MCF 10A (cell line): ENCODE results near the gene ZNF699. TPM values are rescaled to one million over a fixed set of nuclear protein-coding genes. Genes with fewer than 3 reads are reported as not detected.

Experiments used
- BruUV-seq: library from RNA; stranded (reverse); fragments of 400-500 nt; replicated peaks from 2 replicates; lab custom pipeline; 2021; lab: Mats Ljungman, UMichigan
- CTCF ChIA-PET: fragments of 300-600 bp; sonication (Branson Sonifier 250); formaldehyde crosslinking; extraction: SDS; loops from one replicate; lab custom pipeline; 2021; ENCODE audit warnings: antibody characterized with exemption, inconsistent platforms; lab: Yijun Ruan, JAX
- POLR2A ChIA-PET: fragments of 300-600, 350-650 bp; sonication (Branson Sonifier 250); formaldehyde crosslinking; extraction: SDS; loops from one replicate; lab custom pipeline; 2020; ENCODE audit warnings: antibody characterized with exemption, inconsistent platforms; lab: Yijun Ruan, JAX
- DNase-seq: peaks from one replicate; pipeline ENCODE4 v3.0.0-alpha.2; 2018; ENCODE audit not compliant: unreplicated experiment
- H3K27ac Mint-ChIP-seq: one replicate; pipeline ENCODE4 v1.8.0; 2022; ENCODE audit warnings: mild to moderate bottlenecking, low read depth, mixed read lengths; ENCODE audit not compliant: unreplicated experiment
- H3K27me3 Mint-ChIP-seq: one replicate; pipeline ENCODE4 v1.8.0; 2022; ENCODE audit warnings: mixed read lengths; ENCODE audit not compliant: insufficient read depth, unreplicated experiment
- H3K36me3 Mint-ChIP-seq: one replicate; pipeline ENCODE4 v1.8.0; 2022; ENCODE audit warnings: mild to moderate bottlenecking, moderate library complexity, mixed read lengths; ENCODE audit not compliant: insufficient read depth, unreplicated experiment
- H3K4me1 Mint-ChIP-seq: one replicate; pipeline ENCODE4 v1.8.0; 2022; ENCODE audit warnings: mixed read lengths; ENCODE audit not compliant: insufficient read depth, unreplicated experiment
- H3K4me3 Mint-ChIP-seq: one replicate; pipeline ENCODE4 v1.8.0; 2022; ENCODE audit warnings: mild to moderate bottlenecking, moderate library complexity, mixed read lengths; ENCODE audit not compliant: unreplicated experiment
- H3K9me3 Mint-ChIP-seq: one replicate; pipeline ENCODE4 v1.8.0; 2022; ENCODE audit warnings: mixed read lengths; ENCODE audit not compliant: unreplicated experiment
- intact Hi-C: fragments of 100-400 bp; cut with micrococcal nuclease; formaldehyde crosslinking; loops from 2 replicates; pipeline ENCODE4 v1.14.1; 2022
- total RNA-seq: library from RNA; stranded (reverse); gene quantifications from 2 replicates; pipeline ENCODE4 v1.2.3, GENCODE V29; 2022
- TF ChIP-seq, protein P1 (sequence below): fragments of 200-600 bp; IDR thresholded peaks from one replicate; pipeline ENCODE4 v1.8.0; 2022; ENCODE audit warnings: antibody characterized with exemption, mild to moderate bottlenecking; ENCODE audit not compliant: unreplicated experiment

ZNF699 gene
- total RNA-seq, 1 experiment from 2014 or later = 6.7 TPM

GRCh38 chr19:9348671-9349070, 39.0 kb upstream of the ZNF699 start:
- DNase-seq = no peak
- BruUV-seq = no TSS peak
- Mint-ChIP-seq H3K4me3 (no peak overlapping the region), H3K9me3 (peaks cover 36% of the 10 kb centered on the region), H3K27me3 (no peaks in the 10 kb centered on the region), H3K27ac (no peak overlapping the region), H3K4me1 (no peaks in the 10 kb centered on the region), H3K36me3 (peaks cover 5% of the 10 kb centered on the region)
- TF ChIP-seq, protein P1, sequence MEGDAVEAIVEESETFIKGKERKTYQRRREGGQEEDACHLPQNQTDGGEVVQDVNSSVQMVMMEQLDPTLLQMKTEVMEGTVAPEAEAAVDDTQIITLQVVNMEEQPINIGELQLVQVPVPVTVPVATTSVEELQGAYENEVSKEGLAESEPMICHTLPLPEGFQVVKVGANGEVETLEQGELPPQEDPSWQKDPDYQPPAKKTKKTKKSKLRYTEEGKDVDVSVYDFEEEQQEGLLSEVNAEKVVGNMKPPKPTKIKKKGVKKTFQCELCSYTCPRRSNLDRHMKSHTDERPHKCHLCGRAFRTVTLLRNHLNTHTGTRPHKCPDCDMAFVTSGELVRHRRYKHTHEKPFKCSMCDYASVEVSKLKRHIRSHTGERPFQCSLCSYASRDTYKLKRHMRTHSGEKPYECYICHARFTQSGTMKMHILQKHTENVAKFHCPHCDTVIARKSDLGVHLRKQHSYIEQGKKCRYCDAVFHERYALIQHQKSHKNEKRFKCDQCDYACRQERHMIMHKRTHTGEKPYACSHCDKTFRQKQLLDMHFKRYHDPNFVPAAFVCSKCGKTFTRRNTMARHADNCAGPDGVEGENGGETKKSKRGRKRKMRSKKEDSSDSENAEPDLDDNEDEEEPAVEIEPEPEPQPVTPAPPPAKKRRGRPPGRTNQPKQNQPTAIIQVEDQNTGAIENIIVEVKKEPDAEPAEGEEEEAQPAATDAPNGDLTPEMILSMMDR = no peak
- CTCF ChIA-PET = interaction anchor here (0.6 kb wide), 1 partner anchor 36 kb away, joined by 4 read pairs; no protein-coding TSS in a partner anchor
- intact Hi-C loops = no loop called here
- POLR2A ChIA-PET = no interaction called here

DNA sequence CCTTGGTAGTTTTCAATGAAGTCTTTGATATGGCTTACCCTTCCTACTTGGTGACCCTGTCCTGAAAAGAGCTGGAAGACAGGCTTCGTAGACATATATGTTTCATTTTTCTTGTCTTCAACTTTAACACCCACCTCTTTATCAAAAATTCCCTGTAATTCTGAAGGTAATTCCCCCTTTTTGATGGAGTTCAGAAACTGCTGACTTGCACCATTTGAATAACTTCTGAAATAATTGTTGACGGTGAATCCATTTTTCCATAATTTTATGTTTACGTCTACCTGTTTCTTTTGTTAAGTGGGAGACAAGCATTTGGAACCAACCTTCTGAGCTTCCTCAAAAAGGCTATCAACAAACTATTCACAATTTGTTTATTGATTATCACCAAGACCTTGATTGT, 38.6 kb upstream of the ZNF699 start:
- Mint-ChIP-seq H3K9me3 (peaks cover 40% of the 10 kb centered on the region), H3K27me3 (no peaks in the 10 kb centered on the region), H3K27ac (no peak overlapping the region), H3K36me3 (peaks cover 7% of the 10 kb centered on the region), H3K4me3 (no peak overlapping the region), H3K4me1 (no peaks in the 10 kb centered on the region)
- ChIA-PET CTCF (interaction anchor here (0.5 to 0.6 kb wide), 2 partner anchors 8 to 37 kb away, joined by 4 read pairs; no protein-coding TSS in a partner anchor), POLR2A (no interaction called here)
- BruUV-seq = no TSS peak
- DNase-seq = no peak
- intact Hi-C loops = no loop called here
- TF ChIP-seq, protein P1 = no peak

DNA sequence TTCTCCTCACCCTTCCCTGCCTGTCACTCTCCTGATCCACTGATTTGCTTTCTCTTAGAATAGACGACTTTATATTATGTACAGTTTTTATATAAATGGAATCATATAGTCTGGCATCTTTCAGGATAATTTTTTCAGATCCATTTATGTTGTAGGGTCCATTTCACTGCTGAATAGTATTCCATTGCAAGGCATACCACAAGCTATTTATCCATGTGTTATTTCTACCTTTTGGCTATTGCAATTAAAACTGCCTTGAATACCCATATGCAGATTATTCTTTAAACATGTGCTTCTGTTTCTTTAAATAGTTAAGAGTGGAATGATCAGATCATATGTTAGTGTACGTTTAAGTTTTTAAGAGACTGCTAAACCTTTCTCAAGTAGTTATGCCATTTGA, 35.4 kb upstream of the ZNF699 start:
- no peaks in the 10 kb centered on the region for H3K27me3 Mint-ChIP-seq
- ChIA-PET CTCF (no interaction called here), POLR2A (no interaction called here)
- H3K27ac Mint-ChIP-seq = no peak overlapping the region
- H3K36me3 Mint-ChIP-seq = peaks cover 26% of the 10 kb centered on the region
- H3K9me3 Mint-ChIP-seq = peaks cover 49% of the 10 kb centered on the region
- no TSS peak for BruUV-seq
- H3K4me1 Mint-ChIP-seq = no peaks in the 10 kb centered on the region
- TF ChIP-seq, protein P1 = no peak
- intact Hi-C loops = no loop called here
- DNase-seq = no peak
- no peak overlapping the region for H3K4me3 Mint-ChIP-seq

GRCh38 chr19:9342610-9343304, 33.1 kb upstream of the ZNF699 start:
- H3K36me3 Mint-ChIP-seq = peaks cover 24% of the 10 kb centered on the region
- BruUV-seq = no TSS peak
- H3K4me3 Mint-ChIP-seq = no peak overlapping the region
- H3K9me3 Mint-ChIP-seq = peaks cover 49% of the 10 kb centered on the region
- H3K27ac Mint-ChIP-seq = no peak overlapping the region
- CTCF ChIA-PET = no interaction called here
- intact Hi-C loops = no loop called here
- H3K27me3 Mint-ChIP-seq = no peaks in the 10 kb centered on the region
- DNase-seq = no peak
- POLR2A ChIA-PET = no interaction called here
- TF ChIP-seq, protein P1 = no peak
- no peaks in the 10 kb centered on the region for H3K4me1 Mint-ChIP-seq
